ENCODE results near the gene C2orf76. TPM values are rescaled to one million over a fixed set of nuclear protein-coding genes. Genes with fewer than 3 reads are reported as not detected.

Gene C2orf76
- total RNA-seq, 4 donors from 2014 or later = 6.7 to 10.6 (median 9.3) TPM

DNA sequence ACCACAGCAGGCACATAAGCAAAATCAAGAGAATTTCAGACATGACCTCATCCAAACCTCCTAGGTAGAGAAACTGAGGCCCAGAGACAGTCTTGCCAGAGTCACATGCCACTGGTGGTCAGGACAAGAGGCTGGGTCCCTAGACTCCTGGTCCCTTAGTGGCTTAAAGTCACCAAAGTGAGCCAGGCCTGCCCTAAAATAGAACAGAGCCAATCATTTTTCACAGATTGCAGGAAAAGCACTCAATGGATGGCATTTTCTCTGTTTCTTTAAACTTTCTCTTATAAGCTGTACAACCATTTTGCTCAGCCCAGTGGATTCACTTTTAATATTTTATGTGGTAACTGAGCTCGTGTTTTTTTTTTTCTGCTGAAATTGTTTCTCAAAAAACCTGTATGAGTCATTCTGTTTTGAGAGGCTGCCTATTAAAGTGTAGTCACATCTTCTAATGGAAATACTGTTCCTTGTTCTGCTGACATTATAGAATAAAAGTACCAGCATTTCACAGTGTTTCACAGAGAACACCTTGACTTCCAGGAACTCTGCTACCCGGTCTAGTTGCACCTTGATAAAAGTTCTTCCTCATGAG is 113.4 kb downstream of the C2orf76 start:
- H3K4me1 ChIP-seq = peaks cover 10% of the 10 kb centered on the region
- no peak overlapping the region for H3K27ac ChIP-seq
- DNase-seq (ENCODE audit: low spot score in 2 of 2) = no peak
- TF ChIP-seq EP300 (IDR thresholded peaks at IDR 0.05) = no peak
- TF ChIP-seq POLR2A (IDR thresholded peaks at IDR 0.05) = no peak
- TF ChIP-seq POLR2AphosphoS5 (IDR thresholded peaks at IDR 0.05) = no peak
- TF ChIP-seq, protein P1, sequence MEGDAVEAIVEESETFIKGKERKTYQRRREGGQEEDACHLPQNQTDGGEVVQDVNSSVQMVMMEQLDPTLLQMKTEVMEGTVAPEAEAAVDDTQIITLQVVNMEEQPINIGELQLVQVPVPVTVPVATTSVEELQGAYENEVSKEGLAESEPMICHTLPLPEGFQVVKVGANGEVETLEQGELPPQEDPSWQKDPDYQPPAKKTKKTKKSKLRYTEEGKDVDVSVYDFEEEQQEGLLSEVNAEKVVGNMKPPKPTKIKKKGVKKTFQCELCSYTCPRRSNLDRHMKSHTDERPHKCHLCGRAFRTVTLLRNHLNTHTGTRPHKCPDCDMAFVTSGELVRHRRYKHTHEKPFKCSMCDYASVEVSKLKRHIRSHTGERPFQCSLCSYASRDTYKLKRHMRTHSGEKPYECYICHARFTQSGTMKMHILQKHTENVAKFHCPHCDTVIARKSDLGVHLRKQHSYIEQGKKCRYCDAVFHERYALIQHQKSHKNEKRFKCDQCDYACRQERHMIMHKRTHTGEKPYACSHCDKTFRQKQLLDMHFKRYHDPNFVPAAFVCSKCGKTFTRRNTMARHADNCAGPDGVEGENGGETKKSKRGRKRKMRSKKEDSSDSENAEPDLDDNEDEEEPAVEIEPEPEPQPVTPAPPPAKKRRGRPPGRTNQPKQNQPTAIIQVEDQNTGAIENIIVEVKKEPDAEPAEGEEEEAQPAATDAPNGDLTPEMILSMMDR (IDR thresholded peaks at IDR 0.05) = no peak
- WGBS = 39% methylated on average over 2 of the region's 2 CpGs
- H3K9me3 ChIP-seq = no peaks in the 10 kb centered on the region
- H3K27me3 ChIP-seq = no peaks in the 10 kb centered on the region
- no peak overlapping the region for H3K4me3 ChIP-seq
- H3K36me3 ChIP-seq = peaks cover 24% of the 10 kb centered on the region

Other genes with a start within 250 kb of the C2orf76 start
- under 1 TPM in 1 of 4 donors, not detected in 3; 0.76 TPM for gene C1QL2, start 208.1 kb downstream of the C2orf76 start, total RNA-seq
- 10 to 100 TPM; 18.3 to 21.7 (median 20.6) TPM for gene STEAP3, start 143.0 kb downstream of the C2orf76 start, total RNA-seq
- 100 to 1,000 TPM; 242 to 376 (median 273) TPM for gene DBI, start 143 bp upstream of the C2orf76 start, total RNA-seq
- 1 to 10 TPM; 1.6 to 10.0 (median 7.7) TPM for gene TMEM37, start 65.0 kb upstream of the C2orf76 start, total RNA-seq
- not detected for gene SCTR, start 157.6 kb upstream of the C2orf76 start, total RNA-seq
- gene CFAP221, start 177.6 kb upstream of the C2orf76 start, total RNA-seq = under 1 TPM in 1 of 4 donors, not detected in 3; 0.48 TPM